GM12878 (cell line): Measurements from ENCODE around the gene HNRNPDL. TPM values are rescaled to one million over a fixed set of nuclear protein-coding genes. Genes with fewer than 3 reads are reported as not detected.

ENCODE experiments used
- ATAC-seq: fragments of 200-7000 bp; cut with Tn5 transposase; 3 replicates; pipeline ENCODE4 v1.9.1; 2020; ENCODE audit warnings: mild to moderate bottlenecking, moderate library complexity
- BruUV-seq: library from RNA; stranded (reverse); fragments of 400-500 nt; replicated peaks from 2 replicates; lab custom pipeline; 2021; lab: Mats Ljungman, UMichigan
- CTCF ChIA-PET: fragments of 300-600 bp; sonication (Branson Sonifier 250); formaldehyde crosslinking; extraction: SDS; loops from one replicate; lab custom pipeline; 2021; ENCODE audit warnings: inconsistent platforms; lab: Yijun Ruan, JAX
- POLR2A ChIA-PET: fragments of 350-600 bp; formaldehyde crosslinking; extraction: SDS; loops from one replicate; lab custom pipeline; 2021; ENCODE audit warnings: inconsistent platforms; lab: Charles Lee
- RAD21 ChIA-PET: fragments of 300-600 bp; sonication (Branson Sonifier 250); formaldehyde crosslinking; loops from one replicate; lab custom pipeline; 2023; ENCODE audit warnings: antibody characterized with exemption; ENCODE audit not compliant: unreplicated experiment; lab: Charles Lee
- SMC1A ChIA-PET: fragments of 300-600 bp; sonication (Branson Sonifier 250); formaldehyde crosslinking; loops from one replicate; lab custom pipeline; 2023; ENCODE audit not compliant: unreplicated experiment, uncharacterized antibody; lab: Charles Lee
- DNase-seq: peaks from one replicate; pipeline ENCODE4 v3.0.0-alpha.2; 2011; ENCODE audit warnings: low read depth, low spot score
- FAIRE-seq: peaks from 3 replicates; lab custom pipeline; 2011; peaks lifted over from hg19 to GRCh38; lab: Jason Lieb, UNC
- H2AFZ ChIP-seq: 2 replicates; pipeline ENCODE4 v1.6.0; 2011; ENCODE audit warnings: low read depth, low read length, control low read depth; ENCODE audit not compliant: control insufficient read depth
- H3K27ac ChIP-seq: 2 replicates; pipeline ENCODE4 v1.5.1; 2011; ENCODE audit warnings: control low read depth; ENCODE audit not compliant: control insufficient read depth, insufficient read depth
- H3K27me3 ChIP-seq, 2 experiments: replicated peaks in 1 of 2; 2 replicates each; pipeline versions ENCODE4 v1.6.0 to v1.6.1; 2011; ENCODE audit warnings: low read length in 1 of 2; ENCODE audit not compliant: control insufficient read depth in 2 of 2, insufficient read depth in 2 of 2
- H3K36me3 ChIP-seq, 2 experiments: 2 replicates each; pipeline ENCODE4 v1.5.1; 2011; ENCODE audit warnings: low read length in 1 of 2; ENCODE audit not compliant: control insufficient read depth in 2 of 2, insufficient read depth in 2 of 2
- H3K4me1 ChIP-seq: 2 replicates; pipeline ENCODE4 v1.6.1; 2011; ENCODE audit warnings: mild to moderate bottlenecking, low read length, moderate library complexity, mixed read lengths; ENCODE audit not compliant: control insufficient read depth, insufficient read depth
- H3K4me2 ChIP-seq: 2 replicates; pipeline ENCODE4 v1.6.0; 2011; ENCODE audit warnings: control low read depth; ENCODE audit not compliant: control insufficient read depth, insufficient read depth
- H3K4me3 ChIP-seq: fragments of 200-600 bp; sonication (generic); 2 replicates; pipeline ENCODE4 v1.5.1; 2016
- H3K79me2 ChIP-seq: 2 replicates; pipeline ENCODE4 v1.6.0; 2011; ENCODE audit warnings: low read length; ENCODE audit not compliant: control insufficient read depth, insufficient read depth
- H3K9ac ChIP-seq: 2 replicates; pipeline ENCODE4 v1.8.0; 2011; ENCODE audit warnings: low read length, control low read depth, mixed read lengths; ENCODE audit not compliant: control insufficient read depth, insufficient read depth
- H3K9me3 ChIP-seq: replicated peaks from 3 replicates; pipeline ENCODE4 v1.5.1; 2011; ENCODE audit warnings: mild to moderate bottlenecking, low read length; ENCODE audit not compliant: control insufficient read depth, insufficient read depth
- H4K20me1 ChIP-seq: 2 replicates; pipeline ENCODE4 v1.6.0; 2011; ENCODE audit not compliant: control insufficient read depth, insufficient read depth
- BCL11A ChIP-seq: IDR thresholded peaks from 2 replicates; pipeline ENCODE4 v1.6.1; 2011; ENCODE audit warnings: low read depth, low read length
- HCFC1 ChIP-seq: fragments of 150-350 bp; IDR thresholded peaks from 2 replicates; pipeline ENCODE4 v1.6.1; 2014; ENCODE audit warnings: low read length
- KAT2A ChIP-seq: conservative IDR thresholded peaks from 2 replicates; pipeline ENCODE4 v1.6.1; 2011; ENCODE audit warnings: low read depth, low read length; ENCODE audit not compliant: control insufficient read depth
- MTA3 ChIP-seq: IDR thresholded peaks from 2 replicates; pipeline ENCODE4 v1.6.1; 2012; ENCODE audit warnings: low read length, inconsistent platforms, borderline replicate concordance
- NFXL1 ChIP-seq: fragments of 450-650 bp; IDR thresholded peaks from 2 replicates; pipeline ENCODE4 v1.6.1; 2017; ENCODE audit warnings: antibody characterized with exemption, mild to moderate bottlenecking, borderline replicate concordance
- NFYA ChIP-seq: IDR thresholded peaks from 2 replicates; pipeline ENCODE4 v1.6.1; 2011; ENCODE audit warnings: low read depth, mild to moderate bottlenecking, low read length, improper control_type of control experiment, borderline replicate concordance
- NKRF ChIP-seq: fragments of 450-650 bp; conservative IDR thresholded peaks from 2 replicates; pipeline ENCODE4 v1.6.1; 2017; ENCODE audit warnings: mild to moderate bottlenecking, moderate library complexity
- PAX8 ChIP-seq: fragments of 450-650 bp; IDR thresholded peaks from 2 replicates; pipeline ENCODE4 v1.6.1; 2017; ENCODE audit warnings: mild to moderate bottlenecking, moderate library complexity
- RAD21 ChIP-seq: IDR thresholded peaks from 2 replicates; pipeline ENCODE4 v1.6.1; 2011; ENCODE audit warnings: mild to moderate bottlenecking, low read depth, low read length, moderate library complexity; ENCODE audit not compliant: insufficient read depth
- SMARCA5 ChIP-seq: fragments of 450-650 bp; IDR thresholded peaks from 2 replicates; pipeline ENCODE4 v1.6.1; 2017; ENCODE audit warnings: mild to moderate bottlenecking
- SREBF1 ChIP-seq: IDR thresholded peaks from 2 replicates; pipeline ENCODE4 v1.6.1; 2012; ENCODE audit warnings: mild to moderate bottlenecking, low read length
- SREBF2 ChIP-seq: IDR thresholded peaks from 2 replicates; pipeline ENCODE4 v1.6.1; 2012; ENCODE audit warnings: mild to moderate bottlenecking, low read length
- STAT1 ChIP-seq: fragments of 450-650 bp; conservative IDR thresholded peaks from 2 replicates; pipeline ENCODE4 v1.6.1; 2014; ENCODE audit warnings: antibody characterized with exemption, mild to moderate bottlenecking
- STAT3 ChIP-seq: IDR thresholded peaks from 2 replicates; pipeline ENCODE4 v1.6.1; 2011; ENCODE audit warnings: low read depth, low read length, improper control_type of control experiment
- ZNF24 ChIP-seq: fragments of 450-650 bp; IDR thresholded peaks from 2 replicates; pipeline ENCODE4 v1.6.1; 2017; ENCODE audit warnings: antibody characterized with exemption, mild to moderate bottlenecking
- WGBS: methylation state at CpG from one replicate; pipeline ENCODE4 v1.1.6; 2016; ENCODE audit warnings: low lambda C conversion rate; ENCODE audit not compliant: insufficient replicate concordance, insufficient coverage; ENCODE audit errors: missing lambda C conversion rate; 5-methylcytosine and 5-hydroxymethylcytosine counted together
- in situ Hi-C: fragments of 300-500 bp; cut with MboI; formaldehyde crosslinking; loops from 9 replicates; pipeline ENCODE4 v1.14.3; 2018; ENCODE audit warnings: mixed read lengths
- intact Hi-C: fragments of 100-400 bp; cut with micrococcal nuclease; formaldehyde crosslinking; loops from one replicate; pipeline ENCODE4 v1.14.2; 2022; ENCODE audit not compliant: unreplicated experiment
- polyA plus RNA-seq, 11 experiments: library from polyadenylated mRNA; depleted of rRNA in 4 of 11; unstranded in 6 of 11; stranded (reverse) in 5 of 11; fragments of >200 nt; fragmentation: Nextera tagmentation in 4 of 11; fragmentation: Illumina TruSeq in 1 of 11; extraction: Ambion mirVana in 4 of 11; extraction: Trizol in 1 of 11; gene quantifications; 1 replicate in 1 of 11; 2 replicates in 10 of 11; pipeline versions ENCODE4 v1.2.1 to v1.2.3, GENCODE V29; 2011 to 2016; ENCODE audit warnings: inconsistent platforms in 2 of 11, missing spikeins in 2 of 11, low read depth in 1 of 11
- total RNA-seq, 4 experiments: library from RNA; depleted of rRNA in 3 of 4; stranded (reverse); fragments of >200 nt in 3 of 4; fragmentation: Illumina TruSeq in 1 of 4; extraction: Trizol in 1 of 4; gene quantifications; 2 replicates each; pipeline versions ENCODE4 v1.2.1 to v1.2.3, GENCODE V29; 2013 to 2021
- TF ChIP-seq, protein P1 (sequence below), 3 experiments: IDR thresholded peaks in 2 of 3; conservative IDR thresholded peaks in 1 of 3; 2 replicates each; pipeline ENCODE4 v1.5.1; 2011; ENCODE audit warnings: low read depth in 3 of 3, low read length in 3 of 3, mild to moderate bottlenecking in 3 of 3, control low read depth in 2 of 3, moderate library complexity in 2 of 3, inconsistent platforms in 1 of 3, mixed read lengths in 1 of 3; ENCODE audit not compliant: control insufficient read depth in 2 of 3, insufficient read depth in 1 of 3; ENCODE audit errors: extremely low read depth in 1 of 3
- TF ChIP-seq, protein P2 (sequence below): IDR thresholded peaks from 2 replicates; pipeline ENCODE4 v1.6.1; 2011; ENCODE audit warnings: borderline replicate concordance, low read depth, mild to moderate bottlenecking, moderate library complexity, mixed read lengths, low read length; ENCODE audit not compliant: insufficient read depth; ENCODE audit errors: extremely low read length

The HNRNPDL gene
- total and polyA plus RNA-seq, 10 of the 15 experiments (the other 5 are each of a cell fraction or from before 2014, with no cell fraction given): 217 to 510 (median 345) TPM

- TF ChIP-seq, protein P1, sequence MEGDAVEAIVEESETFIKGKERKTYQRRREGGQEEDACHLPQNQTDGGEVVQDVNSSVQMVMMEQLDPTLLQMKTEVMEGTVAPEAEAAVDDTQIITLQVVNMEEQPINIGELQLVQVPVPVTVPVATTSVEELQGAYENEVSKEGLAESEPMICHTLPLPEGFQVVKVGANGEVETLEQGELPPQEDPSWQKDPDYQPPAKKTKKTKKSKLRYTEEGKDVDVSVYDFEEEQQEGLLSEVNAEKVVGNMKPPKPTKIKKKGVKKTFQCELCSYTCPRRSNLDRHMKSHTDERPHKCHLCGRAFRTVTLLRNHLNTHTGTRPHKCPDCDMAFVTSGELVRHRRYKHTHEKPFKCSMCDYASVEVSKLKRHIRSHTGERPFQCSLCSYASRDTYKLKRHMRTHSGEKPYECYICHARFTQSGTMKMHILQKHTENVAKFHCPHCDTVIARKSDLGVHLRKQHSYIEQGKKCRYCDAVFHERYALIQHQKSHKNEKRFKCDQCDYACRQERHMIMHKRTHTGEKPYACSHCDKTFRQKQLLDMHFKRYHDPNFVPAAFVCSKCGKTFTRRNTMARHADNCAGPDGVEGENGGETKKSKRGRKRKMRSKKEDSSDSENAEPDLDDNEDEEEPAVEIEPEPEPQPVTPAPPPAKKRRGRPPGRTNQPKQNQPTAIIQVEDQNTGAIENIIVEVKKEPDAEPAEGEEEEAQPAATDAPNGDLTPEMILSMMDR (IDR thresholded peaks at IDR 0.05 in 2 of 3, conservative IDR thresholded peaks at IDR 0.05 in 1 of 3; ENCODE audit: control insufficient read depth in 2 of 3, extremely low read depth in 1 of 3, insufficient read depth in 1 of 3, low read depth in 3 of 3, low read length in 3 of 3): no peak
- no peak for TF ChIP-seq RAD21
- no peak for TF ChIP-seq NFYA
Observed at GRCh38 chr4:82380344-82380743, 49.9 kb downstream of the HNRNPDL start (continued).

DNA sequence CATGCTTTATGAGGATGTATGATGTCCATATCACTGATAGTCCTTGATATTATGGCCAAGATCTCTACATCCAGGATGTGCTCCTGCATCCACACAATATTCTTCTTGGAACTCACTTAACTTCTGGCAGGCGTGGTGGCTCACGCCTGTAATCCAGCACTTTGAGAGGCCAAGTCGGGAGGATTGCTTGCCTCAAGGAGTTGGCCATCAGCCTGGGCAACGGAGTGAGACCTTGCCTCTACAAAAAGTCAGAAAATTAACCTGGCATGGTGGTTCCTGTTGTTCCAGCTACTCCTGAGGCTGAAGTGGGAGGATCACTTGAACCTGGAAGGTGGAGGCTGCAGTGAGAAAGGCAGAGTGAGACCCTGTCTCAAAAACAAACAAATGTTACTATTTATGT is 54.2 kb downstream of the HNRNPDL start:
- Histone ChIP-seq H3K4me2 (peak overlapping the region; percentile 90), H3K9me3 (no peaks in the 10 kb centered on the region; the same call in 2 of the 3 replicates), H3K4me1 (peaks cover 6% of the 10 kb centered on the region), H3K27ac (no peak overlapping the region), H2AFZ (no peak overlapping the region), H3K27me3 (no peaks in the 10 kb centered on the region), H3K79me2 (peaks cover 55% of the 10 kb centered on the region), H3K36me3 (no peaks in the 10 kb centered on the region; a peak in 1 of 4 replicates), H4K20me1 (peaks cover 13% of the 10 kb centered on the region), H3K9ac (no peak overlapping the region), H3K4me3 (peak overlapping the region; percentile 90)
- ChIA-PET SMC1A (interaction anchor here (1.0 to 1.7 kb wide), 3 partner anchors 21 to 52 kb away, joined by 3 to 4 read pairs (median 3); no protein-coding TSS in a partner anchor), CTCF (interaction anchor here (1.0 to 1.1 kb wide), 2 partner anchors 14 to 16 kb away, joined by 3 to 4 read pairs; no protein-coding TSS in a partner anchor), POLR2A (interaction anchor here (1.0 kb wide), 1 partner anchor 15 kb away, joined by 3 read pairs; no protein-coding TSS in a partner anchor), RAD21 (interaction anchor here (2.1 kb wide), 1 partner anchor 53 kb away, joined by 5 read pairs; no protein-coding TSS in a partner anchor)
- ATAC-seq (no peak), DNase-seq (no peak), FAIRE-seq (no peak)
- in situ Hi-C loops (loop anchor here (10.0 kb wide), 1 partner anchor 49 kb away; no protein-coding TSS in a partner anchor), intact Hi-C loops (loop anchor here (10.0 kb wide), 1 partner anchor 659 kb away; the partner anchor contains the start of gene COPS4)
- WGBS: 89% methylated on average over 4 of the region's 4 CpGs
- BruUV-seq: no TSS peak
- TF ChIP-seq KAT2A (no peak), MTA3 (no peak), HCFC1 (no peak), NKRF (no peak), BCL11A (no peak), SMARCA5 (no peak), NFXL1 (no peak), SREBF1 (no peak), SREBF2 (no peak), ZNF24 (no peak), STAT3 (no peak), PAX8 (no peak), STAT1 (no peak)
- TF ChIP-seq, protein P2, sequence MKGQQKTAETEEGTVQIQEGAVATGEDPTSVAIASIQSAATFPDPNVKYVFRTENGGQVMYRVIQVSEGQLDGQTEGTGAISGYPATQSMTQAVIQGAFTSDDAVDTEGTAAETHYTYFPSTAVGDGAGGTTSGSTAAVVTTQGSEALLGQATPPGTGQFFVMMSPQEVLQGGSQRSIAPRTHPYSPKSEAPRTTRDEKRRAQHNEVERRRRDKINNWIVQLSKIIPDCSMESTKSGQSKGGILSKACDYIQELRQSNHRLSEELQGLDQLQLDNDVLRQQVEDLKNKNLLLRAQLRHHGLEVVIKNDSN: no peak
